Measurements from ENCODE around the gene MAPK6. TPM values are rescaled to one million over a fixed set of nuclear protein-coding genes. Genes with fewer than 3 reads are reported as not detected.
A peak's percentile ranks its signal among the peaks of the same experiment; 100 is the strongest.

The MAPK6 gene
- total RNA-seq, 1 donor: 88.9 TPM

DNA sequence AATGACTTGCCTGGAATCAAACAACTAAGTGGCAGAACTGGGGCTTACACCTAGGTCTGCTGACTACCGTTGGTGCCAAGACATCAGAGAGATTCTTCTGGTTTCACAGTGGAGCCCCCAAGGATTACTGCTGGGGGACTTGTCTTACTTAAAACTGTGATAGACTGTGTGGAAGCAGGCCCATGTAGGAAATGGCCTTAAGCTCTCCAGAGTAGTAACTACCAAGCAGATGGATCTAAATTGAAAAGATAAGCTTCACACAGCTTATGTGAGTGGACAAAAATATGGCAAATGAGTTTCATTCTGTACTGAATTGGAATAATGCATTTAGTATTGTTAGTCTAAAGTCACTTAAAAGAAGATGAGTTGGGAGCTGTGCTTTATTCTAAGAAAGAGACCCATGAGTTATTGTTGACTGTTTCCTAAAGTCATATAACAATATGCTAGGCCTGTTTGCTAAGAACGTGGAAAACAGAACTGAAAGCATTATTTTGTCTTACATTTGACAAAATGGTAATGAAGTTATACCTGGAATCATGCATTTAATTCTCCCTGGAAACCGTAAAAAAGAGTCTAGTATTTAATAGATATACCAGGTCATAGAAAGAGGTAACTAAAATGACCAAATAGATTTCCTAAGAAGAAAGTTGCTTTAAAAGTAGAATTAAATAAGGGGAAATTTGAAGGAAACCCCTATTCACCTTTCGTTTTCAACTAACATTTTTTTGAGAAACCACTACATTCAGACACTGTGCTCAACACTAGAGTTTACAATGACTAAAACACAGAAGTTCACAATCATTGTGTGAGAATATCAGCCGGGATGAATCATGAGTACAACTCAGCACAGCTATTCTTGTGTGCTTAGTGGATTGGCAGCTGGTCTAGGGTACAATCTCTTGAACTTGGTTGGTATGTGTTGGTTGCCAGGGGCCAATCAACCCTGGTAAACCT, 13.0 kb upstream of the MAPK6 start:
- Histone ChIP-seq H3K4me1 (ENCODE audit: insufficient read depth, low read length) (peaks cover 21% of the 10 kb centered on the region), H3K27me3 (ENCODE audit: insufficient read depth, low read length) (no peaks in the 10 kb centered on the region), H3K4me3 (ENCODE audit: low read length) (no peak overlapping the region), H3K9me3 (ENCODE audit: low read depth, low read length) (no peaks in the 10 kb centered on the region)

DNA sequence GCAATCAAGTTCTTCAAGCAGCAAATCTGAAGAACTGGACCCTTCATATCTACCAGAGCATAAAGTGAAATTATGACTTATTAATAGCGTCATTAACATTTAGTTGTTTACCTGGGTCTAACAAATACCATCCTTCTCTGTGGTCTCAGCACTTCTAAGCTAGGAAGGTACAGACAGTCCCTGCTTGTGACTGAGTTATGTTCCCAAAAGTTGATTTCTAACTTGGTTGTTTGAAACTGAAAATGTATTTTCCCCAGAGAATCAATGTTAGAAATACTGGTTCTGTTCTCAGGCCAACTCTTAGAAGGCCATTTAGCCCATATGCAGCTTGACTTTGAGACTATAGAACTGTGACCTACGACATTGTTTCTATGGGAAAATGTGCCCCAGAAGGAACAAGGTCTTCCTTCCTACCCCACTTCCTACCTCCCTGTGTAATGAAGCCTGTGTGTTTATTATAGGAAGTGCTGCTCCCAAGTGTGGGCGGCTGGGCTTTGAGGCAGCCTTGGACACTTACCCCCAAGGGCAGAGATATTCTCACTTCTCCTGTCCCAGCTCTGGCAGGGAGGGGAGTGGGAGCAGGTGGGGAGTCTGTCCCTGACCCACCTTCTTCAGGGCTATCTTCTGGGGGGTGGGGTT, 12.2 kb upstream of the MAPK6 start:
- H3K4me1 ChIP-seq (ENCODE audit: insufficient read depth, low read length): peaks cover 21% of the 10 kb centered on the region
- no peak overlapping the region for H3K4me3 ChIP-seq (ENCODE audit: low read length)

DNA sequence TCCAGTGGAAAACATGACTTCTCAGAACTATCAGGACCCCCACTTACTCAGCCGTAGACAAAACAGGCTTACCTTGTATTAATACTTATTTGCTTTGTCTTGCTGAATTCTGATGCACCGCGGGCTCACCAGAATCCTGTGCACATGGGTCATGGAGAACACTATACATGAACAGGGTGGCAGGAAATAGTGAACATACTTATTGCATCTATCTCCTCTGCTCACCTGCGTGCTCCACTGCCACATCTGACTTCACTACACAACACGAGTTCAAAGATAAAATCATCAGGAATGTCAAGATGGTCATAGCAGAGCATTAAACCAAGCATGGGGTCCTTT, 10.7 kb upstream of the MAPK6 start:
- no peak overlapping the region for H3K4me3 ChIP-seq (ENCODE audit: low read length)

More for the DNA sequence above, 12.2 kb upstream of the MAPK6 start:
- Histone ChIP-seq H3K27me3 (ENCODE audit: insufficient read depth, low read length) (no peaks in the 10 kb centered on the region), H3K9me3 (ENCODE audit: low read depth, low read length) (no peaks in the 10 kb centered on the region)

DNA sequence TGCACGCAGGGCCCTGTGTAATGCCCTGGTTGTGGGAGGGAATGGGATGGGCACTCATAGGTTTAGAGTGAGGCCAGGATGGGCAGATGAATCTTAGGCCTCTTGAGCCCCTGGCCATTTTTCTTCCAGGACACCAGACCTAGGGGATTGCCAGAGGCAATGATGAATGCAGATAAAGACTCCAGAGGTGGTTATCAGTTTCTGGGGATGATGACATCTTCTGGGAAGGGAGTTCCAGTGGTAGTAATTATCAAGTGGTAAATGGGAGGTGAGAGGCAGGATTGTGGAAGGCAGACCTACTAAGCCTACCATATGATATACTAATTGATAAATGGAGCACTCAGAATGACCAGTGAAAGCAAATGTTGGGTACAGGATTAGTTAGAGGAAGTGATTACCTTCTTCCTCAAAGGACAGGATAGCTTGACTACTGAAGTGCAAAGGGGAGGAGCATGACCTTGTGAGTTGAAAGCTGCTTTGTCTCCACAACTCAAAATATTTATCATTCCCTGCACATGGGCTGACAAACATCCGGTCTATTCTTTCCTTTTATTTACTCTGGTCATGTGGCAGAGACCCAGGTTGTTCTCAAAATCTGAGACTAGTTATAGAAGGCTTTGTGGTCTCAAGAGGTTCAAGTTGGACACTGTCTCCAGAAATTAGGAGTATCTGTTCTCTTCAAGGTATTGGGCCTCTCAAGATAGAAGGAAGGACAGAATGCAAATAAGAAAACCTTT, 10.2 kb upstream of the MAPK6 start:
- no peaks in the 10 kb centered on the region for H3K9me3 ChIP-seq (ENCODE audit: low read depth, low read length)
- H3K27me3 ChIP-seq (ENCODE audit: insufficient read depth, low read length): no peaks in the 10 kb centered on the region
- H3K4me1 ChIP-seq (ENCODE audit: insufficient read depth, low read length): peaks cover 32% of the 10 kb centered on the region
- no peak overlapping the region for H3K4me3 ChIP-seq (ENCODE audit: low read length)

More for the DNA sequence above, 10.7 kb upstream of the MAPK6 start:
- peaks cover 27% of the 10 kb centered on the region for H3K4me1 ChIP-seq (ENCODE audit: insufficient read depth, low read length)
- no peaks in the 10 kb centered on the region for H3K27me3 ChIP-seq (ENCODE audit: insufficient read depth, low read length)
- H3K9me3 ChIP-seq (ENCODE audit: low read depth, low read length): no peaks in the 10 kb centered on the region

DNA sequence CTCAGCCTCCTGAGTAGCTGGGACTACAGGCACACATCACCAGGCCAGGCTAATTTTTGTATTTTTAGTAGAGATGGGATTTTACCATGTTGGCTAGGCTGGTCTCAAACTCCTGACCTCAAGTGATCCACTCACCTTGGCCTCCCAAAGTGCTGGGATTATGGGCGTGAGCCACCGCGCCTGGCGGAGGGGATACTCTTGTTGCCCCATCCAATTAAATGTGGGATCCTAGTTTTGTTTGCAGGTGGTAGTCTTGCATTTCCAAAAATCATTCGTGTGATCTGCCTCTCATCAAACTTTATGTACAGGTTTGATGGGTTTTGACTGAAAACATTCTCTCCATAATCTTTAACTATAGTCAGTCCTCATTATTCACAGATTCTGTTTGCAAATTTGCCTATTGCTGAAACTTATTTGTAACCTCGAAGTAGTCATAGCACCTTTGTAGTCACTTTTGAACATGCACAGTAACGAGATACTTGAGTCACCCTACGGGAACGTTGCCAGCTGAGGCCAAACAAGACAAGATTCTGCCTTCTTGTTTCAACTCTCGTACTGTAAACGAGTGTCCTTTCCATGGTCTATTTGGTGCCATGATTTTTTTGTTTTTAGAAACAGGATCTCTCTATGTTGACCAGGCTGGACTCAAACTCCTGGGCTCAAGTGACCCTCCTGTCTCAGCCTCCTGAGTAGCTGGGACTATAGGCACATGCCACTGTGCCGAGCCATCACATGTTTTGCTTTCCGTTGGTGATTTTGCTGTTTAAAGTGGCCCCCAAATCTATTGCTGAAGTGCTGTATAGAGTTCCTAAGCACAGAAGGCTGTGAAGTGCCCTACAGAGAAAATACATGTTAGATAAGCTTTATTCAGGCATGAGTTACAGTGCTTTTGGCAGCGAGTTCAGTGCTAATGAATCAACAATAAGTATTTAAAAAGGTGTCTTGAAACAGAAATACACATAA, 8.1 kb upstream of the MAPK6 start:
- no peaks in the 10 kb centered on the region for H3K9me3 ChIP-seq (ENCODE audit: low read depth, low read length)
- H3K4me3 ChIP-seq (ENCODE audit: low read length): no peak overlapping the region
- H3K4me1 ChIP-seq (ENCODE audit: insufficient read depth, low read length): peaks cover 51% of the 10 kb centered on the region
- H3K27me3 ChIP-seq (ENCODE audit: insufficient read depth, low read length): no peaks in the 10 kb centered on the region

DNA sequence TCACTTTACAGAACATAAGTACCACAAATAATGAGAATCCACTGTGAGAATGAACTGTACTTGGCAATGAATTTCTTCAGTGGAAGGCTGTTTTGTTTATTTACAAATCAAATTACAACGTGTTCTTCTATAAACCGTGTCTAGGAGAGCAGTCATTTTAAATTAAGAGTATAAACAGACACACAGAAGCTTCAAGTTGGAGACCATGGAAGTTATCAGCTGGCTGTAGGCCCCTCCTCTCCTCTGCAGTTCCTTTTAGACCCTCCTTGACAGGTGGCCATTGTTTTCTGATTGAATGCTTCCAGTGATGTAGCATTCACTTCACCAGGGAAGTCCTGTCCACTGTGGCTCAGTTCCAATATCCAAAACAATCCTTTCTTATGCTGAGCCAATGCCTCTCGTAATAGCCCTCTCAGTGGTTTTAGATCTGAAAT, 7.3 kb upstream of the MAPK6 start:
- H3K27me3 ChIP-seq (ENCODE audit: insufficient read depth, low read length): no peaks in the 10 kb centered on the region
- H3K4me1 ChIP-seq (ENCODE audit: insufficient read depth, low read length): peaks cover 55% of the 10 kb centered on the region
- no peak overlapping the region for H3K4me3 ChIP-seq (ENCODE audit: low read length)
- H3K9me3 ChIP-seq (ENCODE audit: low read depth, low read length): no peaks in the 10 kb centered on the region

DNA sequence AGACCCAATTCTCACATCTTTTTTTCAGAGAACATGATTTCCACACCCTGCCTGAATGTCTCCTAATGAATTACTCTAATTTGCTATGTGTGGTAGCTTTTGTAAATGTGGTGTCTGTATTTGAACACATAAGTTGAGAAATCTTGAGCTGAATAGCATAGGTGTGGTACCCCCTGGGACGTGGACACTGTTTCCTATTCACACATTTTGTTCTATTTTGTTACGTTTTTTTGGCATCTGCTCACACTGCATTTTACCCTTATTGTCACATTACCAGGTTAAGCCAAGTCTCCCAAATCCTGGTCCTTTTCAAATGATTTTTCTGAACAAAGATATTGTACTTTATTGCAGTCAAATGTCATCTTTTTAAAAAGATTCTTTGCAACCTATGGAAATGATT, 6.8 kb upstream of the MAPK6 start:
- H3K4me1 ChIP-seq (ENCODE audit: insufficient read depth, low read length): peaks cover 51% of the 10 kb centered on the region

DNA sequence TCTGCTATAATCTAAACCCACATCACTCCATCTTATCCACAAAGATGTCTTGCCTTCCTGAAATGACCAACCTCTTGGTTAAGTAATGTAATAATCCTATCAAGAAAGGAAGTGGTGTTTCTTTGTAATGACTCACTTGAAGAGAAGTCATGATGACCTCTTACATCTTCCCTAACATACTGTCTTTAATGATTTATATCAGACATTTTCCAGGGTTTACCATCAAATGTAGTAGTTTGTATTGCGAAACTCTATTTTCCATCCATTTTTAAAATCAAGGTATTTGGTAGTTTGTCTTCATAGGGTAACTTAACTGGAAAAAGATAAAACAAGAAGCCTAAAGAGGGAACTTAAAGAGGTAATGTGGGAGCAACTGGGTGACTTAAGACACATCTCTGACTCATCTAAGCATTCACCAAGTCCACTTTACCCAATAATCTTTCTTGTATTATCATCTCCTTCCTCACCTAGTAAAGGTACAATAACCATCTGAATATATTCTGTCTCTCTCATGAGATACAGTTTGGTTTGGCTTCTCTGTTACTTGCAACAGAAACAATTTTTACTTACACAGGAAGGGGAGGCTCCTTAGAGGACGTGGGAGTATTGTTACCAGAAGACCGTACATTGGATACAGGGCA, 5.7 kb upstream of the MAPK6 start:
- no peak overlapping the region for H3K4me3 ChIP-seq (ENCODE audit: low read length)
- H3K27me3 ChIP-seq (ENCODE audit: insufficient read depth, low read length): no peaks in the 10 kb centered on the region
- peaks cover 47% of the 10 kb centered on the region for H3K4me1 ChIP-seq (ENCODE audit: insufficient read depth, low read length)
- H3K9me3 ChIP-seq (ENCODE audit: low read depth, low read length): no peaks in the 10 kb centered on the region

More for the DNA sequence above, 6.8 kb upstream of the MAPK6 start:
- H3K27me3 ChIP-seq (ENCODE audit: insufficient read depth, low read length): no peaks in the 10 kb centered on the region
- no peaks in the 10 kb centered on the region for H3K9me3 ChIP-seq (ENCODE audit: low read depth, low read length)
- no peak overlapping the region for H3K4me3 ChIP-seq (ENCODE audit: low read length)

DNA sequence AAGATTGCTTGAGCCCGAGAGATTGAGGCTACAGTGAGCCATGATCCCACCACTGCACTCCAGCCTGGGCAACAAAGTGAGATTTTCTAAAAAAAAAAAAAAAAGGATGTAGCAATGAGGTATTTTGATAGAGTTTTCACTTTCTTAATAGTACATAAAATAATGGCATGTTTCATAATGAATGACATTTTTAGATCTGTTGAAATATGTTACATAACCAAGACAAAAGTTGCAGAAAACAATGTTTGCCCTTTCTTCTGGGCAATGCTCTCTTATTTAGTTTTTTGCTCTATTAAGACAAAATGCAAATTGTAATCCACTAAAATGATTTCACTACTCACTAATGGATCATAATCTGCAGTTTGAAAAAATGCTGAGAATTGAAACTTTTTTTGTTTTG, 4.4 kb upstream of the MAPK6 start:
- H3K9me3 ChIP-seq (ENCODE audit: low read depth, low read length): no peaks in the 10 kb centered on the region
- no peaks in the 10 kb centered on the region for H3K27me3 ChIP-seq (ENCODE audit: insufficient read depth, low read length)
- H3K4me1 ChIP-seq (ENCODE audit: insufficient read depth, low read length): peaks cover 44% of the 10 kb centered on the region
- no peak overlapping the region for H3K4me3 ChIP-seq (ENCODE audit: low read length)

DNA sequence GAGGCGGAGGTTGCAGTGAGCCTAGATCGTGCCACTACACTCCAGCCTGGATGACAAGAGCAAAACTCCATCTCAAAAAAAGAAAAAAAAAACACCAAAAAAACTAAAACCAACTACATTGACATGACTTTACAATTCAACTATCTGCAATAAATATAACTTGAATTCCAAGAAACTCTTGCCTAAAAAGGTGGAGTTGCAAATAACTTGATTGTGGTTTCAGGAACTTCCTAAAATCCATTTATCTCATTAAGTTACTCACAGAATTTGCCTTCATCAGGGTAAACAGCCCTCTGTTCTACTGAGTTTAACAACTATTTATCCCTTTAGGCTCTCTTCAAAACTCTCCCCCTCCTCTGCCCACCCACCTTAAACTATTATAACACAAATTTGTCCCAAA, 2.7 kb upstream of the MAPK6 start:
- Histone ChIP-seq H3K27me3 (ENCODE audit: insufficient read depth, low read length) (no peaks in the 10 kb centered on the region), H3K4me3 (ENCODE audit: low read length) (no peak overlapping the region), H3K9me3 (ENCODE audit: low read depth, low read length) (no peaks in the 10 kb centered on the region), H3K4me1 (ENCODE audit: insufficient read depth, low read length) (peaks cover 58% of the 10 kb centered on the region)

DNA sequence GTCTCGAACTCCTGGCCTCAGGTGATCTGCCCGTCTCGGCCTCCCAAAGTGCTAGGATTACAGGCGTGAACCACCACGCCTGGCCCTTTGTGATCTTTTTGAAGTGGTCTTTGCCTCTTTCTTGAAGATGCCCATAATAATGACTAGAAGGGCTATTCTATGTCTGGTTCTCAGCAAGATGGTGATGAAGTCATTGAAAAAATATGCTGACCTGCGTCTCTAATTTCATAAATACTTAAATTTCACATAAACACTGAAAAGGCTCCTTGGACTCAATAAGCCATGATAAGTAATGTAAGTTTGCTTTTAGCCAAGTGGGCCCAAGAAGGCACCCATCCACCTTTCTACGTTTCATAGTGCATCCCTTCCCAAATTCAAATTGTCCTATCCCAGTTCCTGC, 775 bp upstream of the MAPK6 start:
- no peak overlapping the region for H3K4me3 ChIP-seq (ENCODE audit: low read length)
- peaks cover 62% of the 10 kb centered on the region for H3K4me1 ChIP-seq (ENCODE audit: insufficient read depth, low read length)
- H3K9me3 ChIP-seq (ENCODE audit: low read depth, low read length): no peaks in the 10 kb centered on the region
- H3K27me3 ChIP-seq (ENCODE audit: insufficient read depth, low read length): no peaks in the 10 kb centered on the region

DNA sequence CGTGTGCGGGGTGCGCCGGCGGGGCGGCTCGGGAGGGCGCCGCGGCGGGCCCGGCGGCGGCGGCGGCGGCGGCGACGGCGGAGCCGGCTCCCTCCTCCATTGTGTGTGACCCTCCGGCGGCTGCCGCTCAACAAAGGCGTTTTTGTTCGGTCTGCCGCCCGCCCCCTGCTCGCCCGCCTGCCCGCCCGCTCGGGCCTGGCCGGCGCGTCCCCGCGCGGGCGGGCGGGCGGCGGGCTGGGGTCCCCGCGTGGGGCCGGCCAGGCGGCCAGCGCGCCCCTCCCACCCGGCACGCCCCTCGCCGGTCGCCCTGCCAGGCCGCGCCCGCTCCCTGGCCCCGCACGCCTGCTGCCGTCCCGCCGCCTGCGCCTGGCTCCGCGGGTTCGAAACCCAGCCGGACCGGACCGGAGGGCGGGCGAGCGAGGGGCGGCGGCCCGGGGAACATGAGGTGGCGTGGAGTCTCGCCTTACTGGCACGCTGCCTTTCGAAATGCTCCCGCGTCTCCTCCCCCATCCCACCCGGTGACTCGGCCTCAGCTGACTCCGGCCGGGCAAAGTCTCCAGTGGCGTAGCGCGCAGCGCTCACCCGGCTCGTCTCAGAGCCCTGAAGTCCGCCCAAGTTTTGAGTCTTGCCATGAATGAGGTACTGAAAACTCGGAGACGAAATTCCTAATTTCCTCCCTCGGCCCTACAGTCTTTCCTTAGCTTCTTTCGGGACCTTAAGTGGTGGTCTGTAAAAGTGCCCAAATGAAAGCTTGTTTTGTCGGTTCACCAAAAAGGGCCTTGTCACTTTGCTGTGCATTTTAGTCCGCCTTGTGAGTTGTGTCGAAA, 588 bp downstream of the MAPK6 start:
- H3K9me3 ChIP-seq (ENCODE audit: low read depth, low read length): no peaks in the 10 kb centered on the region
- peak overlapping the region; percentile 78 for H3K4me3 ChIP-seq (ENCODE audit: low read length)
- no peaks in the 10 kb centered on the region for H3K27me3 ChIP-seq (ENCODE audit: insufficient read depth, low read length)
- peaks cover 48% of the 10 kb centered on the region for H3K4me1 ChIP-seq (ENCODE audit: insufficient read depth, low read length)
